ENCODE results near the gene NHSL1.

DNA sequence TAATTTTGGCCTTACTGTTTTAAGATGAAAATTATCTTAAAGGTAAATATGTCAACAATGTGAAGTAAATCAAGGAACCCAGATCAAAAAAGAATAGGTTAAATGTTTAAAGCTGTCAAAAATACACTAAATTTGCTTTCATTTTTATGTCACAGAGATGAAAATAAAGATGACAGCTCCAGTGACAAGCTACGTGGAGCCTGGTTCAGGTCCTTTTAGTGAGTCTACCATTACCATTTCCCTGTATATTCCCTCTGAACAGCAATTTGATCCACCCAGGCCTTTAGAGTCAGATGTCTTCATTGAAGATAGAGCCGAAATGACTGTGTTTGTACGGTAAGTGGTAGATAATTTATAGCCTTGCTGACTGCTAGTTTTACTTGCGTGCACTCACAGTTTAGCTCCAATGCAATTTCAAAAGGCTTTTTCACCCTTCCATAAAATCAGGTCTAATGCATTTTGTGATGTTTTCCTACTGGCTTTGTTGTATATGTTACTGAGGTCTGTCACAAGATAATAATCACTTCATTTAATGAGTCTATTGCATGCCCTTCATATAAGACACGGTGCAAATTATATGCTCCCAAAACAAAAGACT, 93.4 kb downstream of the NHSL1 start:
- TF ChIP-seq POLR2A (IDR thresholded peaks at IDR 0.05; ENCODE audit: low read depth, low read length) (no peak), TAF1 (IDR thresholded peaks at IDR 0.05; ENCODE audit: borderline replicate concordance, low read depth, low read length) (no peak), POLR2AphosphoS5 (IDR thresholded peaks at IDR 0.05; ENCODE audit: low read depth, low read length) (no peak)

Data from GM12892 (cell line).